Left colon (tissue), 2 donors: ENCODE measurements around the gene TMEM39B. TPM values are rescaled to one million over a fixed set of nuclear protein-coding genes. Genes with fewer than 3 reads are reported as not detected.
"Not testable (repeated sequence)": the region's sequence is repeated elsewhere in the genome, so short reads cannot be mapped to it uniquely, and the experiment has no call there.

Source experiments
- ATAC-seq: fragments of 200-7000 bp; cut with Tn5 transposase; one replicate; pipeline ENCODE4 v1.9.1; 2020; ENCODE audit warnings: mild to moderate bottlenecking, moderate library complexity
- DNase-seq, 2 donors: peaks; one replicate each; pipeline ENCODE4 v3.0.0-alpha.2; 2020
- intact Hi-C, 2 donors: fragments of 100-400 bp; cut with DNase I in 1 of 2; cut with micrococcal nuclease in 1 of 2; formaldehyde crosslinking; loops; one replicate each; pipeline versions ENCODE4 v1.11.2 to v1.14.0; 2022; cut with DNase I, micrococcal nuclease
- total RNA-seq, 2 donors: library from RNA; stranded (reverse); fragmentation: NEBNext Ultra II Directional; extraction: Animal tissue kit (Norgen Biotek cat#: 25700); gene quantifications; one replicate each; pipeline ENCODE4 v1.2.1, GENCODE V29; 2021
- donor health status: DM: no; HTN: no; CAD: no.
- donor health status: DM: yes; HTN: yes; CAD: no.

Gene TMEM39B
- total RNA-seq, 2 donors from 2014 or later = 12.4 to 13.2 TPM

- intact Hi-C loops = loop anchor here in 1 of 2 donors (10.0 kb wide), 1 partner anchor 101 kb away; no protein-coding TSS in a partner anchor
- peak; percentile 41 for ATAC-seq
- DNase-seq = not testable (repeated sequence)
These were observed 6.9 kb upstream of the TMEM39B start for GRCh38 chr1:32065613-32066488.

- intact Hi-C loops = loop anchor here in 1 of 2 donors (10.0 kb wide), 1 partner anchor 102 kb away; no protein-coding TSS in a partner anchor
- ATAC-seq = peak; percentile 53
These were observed 6.3 kb upstream of the TMEM39B start for GRCh38 chr1:32066489-32066873.

GRCh38 chr1:32068957-32069588 is 3.7 kb upstream of the TMEM39B start:
- intact Hi-C loops = loop anchor here in 1 of 2 donors (10.0 kb wide), 1 partner anchor 104 kb away; no protein-coding TSS in a partner anchor
- ATAC-seq (no peak), DNase-seq (no peak)

More at GRCh38 chr1:32066489-32066873, 6.3 kb upstream of the TMEM39B start:
- peak; percentile 41 to 64 for DNase-seq

- no peak for DNase-seq
- intact Hi-C loops = no loop called here
These were observed 749 bp upstream of the TMEM39B start for GRCh38 chr1:32071758-32072621.

GRCh38 chr1:32073299-32074229 is 825 bp downstream of the TMEM39B start:
- DNase-seq = no peak
- intact Hi-C loops = no loop called here

More at GRCh38 chr1:32071758-32072621, 749 bp upstream of the TMEM39B start:
- no peak for ATAC-seq

GRCh38 chr1:32074841-32075240 is 2.1 kb downstream of the TMEM39B start:
- ATAC-seq (no peak), DNase-seq (no peak)
- intact Hi-C loops = no loop called here

More at GRCh38 chr1:32073299-32074229, 825 bp downstream of the TMEM39B start:
- peak; percentile 18 for ATAC-seq

- no peak for DNase-seq
- no peak for ATAC-seq
- intact Hi-C loops = no loop called here
These were observed 4.7 kb downstream of the TMEM39B start for GRCh38 chr1:32077451-32077850.

- DNase-seq (no peak), ATAC-seq (no peak)
- intact Hi-C loops = no loop called here
These were observed 9.3 kb downstream of the TMEM39B start for GRCh38 chr1:32082022-32082421.

GRCh38 chr1:32086381-32086780 is 13.6 kb downstream of the TMEM39B start:
- intact Hi-C loops, ATAC-seq, DNase-seq: not testable (repeated sequence)

- intact Hi-C loops = no loop called here
- DNase-seq (no peak), ATAC-seq (no peak)
These were observed 18.4 kb downstream of the TMEM39B start for GRCh38 chr1:32091176-32091575.

GRCh38 chr1:32091591-32091990 is 18.9 kb downstream of the TMEM39B start:
- no peak for DNase-seq
- intact Hi-C loops = no loop called here
- ATAC-seq = no peak

GRCh38 chr1:32094746-32095521 is 22.2 kb downstream of the TMEM39B start:
- peak; percentile 39 to 65 for DNase-seq
- ATAC-seq = peak; percentile 90
- intact Hi-C loops = no loop called here

GRCh38 chr1:32099426-32099825 is 26.7 kb downstream of the TMEM39B start:
- intact Hi-C loops = no loop called here
- no peak for ATAC-seq

GRCh38 chr1:32100359-32100758 is 27.6 kb downstream of the TMEM39B start:
- ATAC-seq (no peak), DNase-seq (no peak)
- intact Hi-C loops = no loop called here

More at GRCh38 chr1:32099426-32099825, 26.7 kb downstream of the TMEM39B start:
- DNase-seq = no peak

GRCh38 chr1:32100807-32101708 is 28.3 kb downstream of the TMEM39B start:
- intact Hi-C loops = no loop called here
- DNase-seq = no peak
- ATAC-seq = no peak

GRCh38 chr1:32104127-32104526 is 31.4 kb downstream of the TMEM39B start:
- no peak for ATAC-seq
- DNase-seq = no peak
- intact Hi-C loops = no loop called here
